Hematopoietic multipotent progenitor cell treated with erythropoietin and hydrocortisone succinate and interleukin-3 and kit ligand, for 15 days (in vitro differentiated cells): Measurements from ENCODE around the gene DCC.
"Not testable (repeated sequence)": the region's sequence is repeated elsewhere in the genome, so short reads cannot be mapped to it uniquely, and the experiment has no call there.

Source experiments
- DNase-seq: peaks from one replicate; pipeline ENCODE4 v3.0.0-alpha.2; 2015; ENCODE audit warnings: low spot score

Gene DCC

GRCh38 chr18:52352920-52353319 lies 12.9 kb downstream of the DCC start:
- no peak for DNase-seq

- DNase-seq = no peak
Observed at GRCh38 chr18:52353589-52353988, 13.6 kb downstream of the DCC start.

- DNase-seq = no peak
Observed at GRCh38 chr18:52363861-52364260, 23.9 kb downstream of the DCC start.

- DNase-seq = not testable (repeated sequence)
Observed at GRCh38 chr18:52366851-52367250, 26.9 kb downstream of the DCC start.

GRCh38 chr18:52367953-52368742 lies 28.2 kb downstream of the DCC start:
- no peak for DNase-seq

- DNase-seq = no peak
Observed at GRCh38 chr18:52370841-52371240, 30.8 kb downstream of the DCC start.

GRCh38 chr18:52376104-52376503 lies 36.1 kb downstream of the DCC start:
- no peak for DNase-seq

GRCh38 chr18:52377094-52377493 lies 37.1 kb downstream of the DCC start:
- no peak for DNase-seq

GRCh38 chr18:52386306-52386705 lies 46.3 kb downstream of the DCC start:
- DNase-seq = no peak

GRCh38 chr18:52387175-52387574 lies 47.2 kb downstream of the DCC start:
- DNase-seq = no peak

- no peak for DNase-seq
Observed at GRCh38 chr18:52391810-52392559, 52.0 kb downstream of the DCC start.

GRCh38 chr18:52394602-52395001 lies 54.6 kb downstream of the DCC start:
- DNase-seq = no peak

- no peak for DNase-seq
Observed at GRCh38 chr18:52395146-52395852, 55.3 kb downstream of the DCC start.

- no peak for DNase-seq
Observed at GRCh38 chr18:52401236-52401635, 61.2 kb downstream of the DCC start.

GRCh38 chr18:52402814-52403213 lies 62.8 kb downstream of the DCC start:
- DNase-seq = no peak

- no peak for DNase-seq
Observed at GRCh38 chr18:52403291-52404021, 63.5 kb downstream of the DCC start.

GRCh38 chr18:52408800-52409302 lies 68.9 kb downstream of the DCC start:
- no peak for DNase-seq

GRCh38 chr18:52409727-52410126 lies 69.7 kb downstream of the DCC start:
- DNase-seq = no peak

GRCh38 chr18:52415131-52415530 lies 75.1 kb downstream of the DCC start:
- DNase-seq = no peak

- DNase-seq = no peak
Observed at GRCh38 chr18:52422985-52423601, 83.1 kb downstream of the DCC start.

- no peak for DNase-seq
Observed at GRCh38 chr18:52426041-52426440, 86.0 kb downstream of the DCC start.

GRCh38 chr18:52426462-52426861 lies 86.5 kb downstream of the DCC start:
- no peak for DNase-seq
